Activated B cell treated with CpG ODN at 0.5 μM for 24 hours (primary cell): ENCODE data around the gene CUL7. TPM values are rescaled to one million over a fixed set of nuclear protein-coding genes. Genes with fewer than 3 reads are reported as not detected.

Source experiments
- ATAC-seq: fragments of 200-7000 bp; cut with Tn5 transposase; one replicate; pipeline ENCODE4 v1.10.0; 2021; ENCODE audit warnings: low read depth, mild to moderate bottlenecking, moderate library complexity
- CTCF ChIA-PET: fragments of 350-600 bp; sonication (Branson Sonifier 250); formaldehyde crosslinking; loops from one replicate; lab custom pipeline; 2021; ENCODE audit warnings: antibody characterized with exemption; lab: Charles Lee
- POLR2A ChIA-PET: fragments of 350-600 bp; sonication (Branson Sonifier 250); formaldehyde crosslinking; loops from one replicate; lab custom pipeline; 2021; ENCODE audit warnings: antibody characterized with exemption; lab: Charles Lee
- DNase-seq: peaks from one replicate; pipeline ENCODE4 v3.0.0; 2022
- H3K27ac Mint-ChIP-seq: one replicate; pipeline ENCODE4 v1.8.0; 2020; ENCODE audit warnings: mixed read lengths
- H3K27me3 Mint-ChIP-seq: one replicate; pipeline ENCODE4 v1.8.0; 2021; ENCODE audit warnings: mixed read lengths
- H3K36me3 Mint-ChIP-seq: one replicate; pipeline ENCODE4 v1.8.0; 2021; ENCODE audit warnings: low read depth, mixed read lengths
- H3K4me1 Mint-ChIP-seq: one replicate; pipeline ENCODE4 v1.8.0; 2021; ENCODE audit warnings: mixed read lengths
- H3K4me3 Mint-ChIP-seq: one replicate; pipeline ENCODE4 v1.8.0; 2020; ENCODE audit warnings: mild to moderate bottlenecking, mixed read lengths
- H3K9me3 Mint-ChIP-seq: one replicate; pipeline ENCODE4 v1.8.0; 2020; ENCODE audit warnings: mixed read lengths
- CTCF ChIP-seq: fragments of 200-600 bp; IDR thresholded peaks from one replicate; pipeline ENCODE4 v1.8.0; 2022; ENCODE audit warnings: antibody characterized with exemption, mild to moderate bottlenecking
- intact Hi-C: fragments of 100-400 bp; cut with micrococcal nuclease; formaldehyde crosslinking; loops from one replicate; pipeline ENCODE4 v1.15.1; 2024
- total RNA-seq: library from RNA; stranded (reverse); gene quantifications from 2 replicates; pipeline ENCODE4 v1.2.3, GENCODE V29; 2022

Gene CUL7
- total RNA-seq, 1 donor from 2014 or later = 19.1 TPM

GRCh38 chr6:43070028-43070632 lies 16.5 kb upstream of the CUL7 start:
- H3K36me3 Mint-ChIP-seq = peaks cover 49% of the 10 kb centered on the region
- no peak overlapping the region for H3K4me3 Mint-ChIP-seq
- no peak for TF ChIP-seq CTCF
- H3K27ac Mint-ChIP-seq = no peak overlapping the region
- ATAC-seq = peak; percentile 42
- intact Hi-C loops = loop anchor here (1.0 kb wide), 1 partner anchor 73 kb away; no protein-coding TSS in a partner anchor
- ChIA-PET CTCF (no interaction called here), POLR2A (no interaction called here)
- no peak for DNase-seq
- H3K9me3 Mint-ChIP-seq = no peaks in the 10 kb centered on the region
- H3K27me3 Mint-ChIP-seq = no peaks in the 10 kb centered on the region
- no peaks in the 10 kb centered on the region for H3K4me1 Mint-ChIP-seq

GRCh38 chr6:43062818-43063217 lies 9.2 kb upstream of the CUL7 start:
- POLR2A ChIA-PET = no interaction called here
- no peak for DNase-seq

GRCh38 chr6:43061861-43062260 lies 8.2 kb upstream of the CUL7 start:
- Mint-ChIP-seq H3K4me3 (no peak overlapping the region), H3K9me3 (no peaks in the 10 kb centered on the region), H3K27me3 (no peaks in the 10 kb centered on the region), H3K27ac (no peak overlapping the region), H3K4me1 (peaks cover 33% of the 10 kb centered on the region), H3K36me3 (peaks cover 45% of the 10 kb centered on the region)
- DNase-seq (no peak), ATAC-seq (no peak)
- no peak for TF ChIP-seq CTCF
- intact Hi-C loops = no loop called here
- ChIA-PET POLR2A (no interaction called here), CTCF (no interaction called here)

More at GRCh38 chr6:43062818-43063217, 9.2 kb upstream of the CUL7 start:
- ATAC-seq = no peak
- Mint-ChIP-seq H3K27me3 (no peaks in the 10 kb centered on the region), H3K27ac (no peak overlapping the region), H3K4me3 (no peak overlapping the region), H3K36me3 (peaks cover 39% of the 10 kb centered on the region), H3K9me3 (no peaks in the 10 kb centered on the region), H3K4me1 (peaks cover 33% of the 10 kb centered on the region)
- intact Hi-C loops = no loop called here
- no peak for TF ChIP-seq CTCF
- CTCF ChIA-PET = no interaction called here

GRCh38 chr6:43060755-43061633 lies 7.3 kb upstream of the CUL7 start:
- Mint-ChIP-seq H3K9me3 (no peaks in the 10 kb centered on the region), H3K4me3 (peak overlapping the region; percentile 95), H3K27me3 (no peaks in the 10 kb centered on the region), H3K27ac (no peak overlapping the region), H3K36me3 (peaks cover 43% of the 10 kb centered on the region), H3K4me1 (peaks cover 33% of the 10 kb centered on the region)
- CTCF ChIA-PET = no interaction called here
- TF ChIP-seq CTCF = no peak
- DNase-seq (no peak), ATAC-seq (no peak)
- intact Hi-C loops = no loop called here
- POLR2A ChIA-PET = interaction anchor here (2.9 kb wide), 1 partner anchor 47 kb away, joined by 20 read pairs; the partner anchor contains the start of genes KLHDC3 and MEA1
